Endothelial cell (in vitro differentiated cells): Measurements from ENCODE around the gene TWNK. TPM values are rescaled to one million over a fixed set of nuclear protein-coding genes. Genes with fewer than 3 reads are reported as not detected.
A peak's percentile ranks its signal among the peaks of the same experiment; 100 is the strongest.

ENCODE experiments used
- DNase-seq: peaks from one replicate; pipeline ENCODE4 v3.0.0; 2021; ENCODE audit warnings: low spot score
- H3K27ac Mint-ChIP-seq: one replicate; pipeline ENCODE4 v1.8.0; 2021; ENCODE audit warnings: mixed read lengths, inconsistent platforms; ENCODE audit not compliant: unreplicated experiment
- H3K27me3 Mint-ChIP-seq: one replicate; pipeline ENCODE4 v1.8.0; 2021; ENCODE audit warnings: mild to moderate bottlenecking, moderate library complexity, mixed read lengths, inconsistent platforms; ENCODE audit not compliant: unreplicated experiment
- H3K36me3 Mint-ChIP-seq: one replicate; pipeline ENCODE4 v1.8.0; 2021; ENCODE audit warnings: mild to moderate bottlenecking, low read depth, mixed read lengths, inconsistent platforms; ENCODE audit not compliant: unreplicated experiment
- H3K4me1 Mint-ChIP-seq: one replicate; pipeline ENCODE4 v1.8.0; 2021; ENCODE audit warnings: mild to moderate bottlenecking, mixed read lengths, inconsistent platforms; ENCODE audit not compliant: unreplicated experiment
- H3K4me3 Mint-ChIP-seq: one replicate; pipeline ENCODE4 v1.8.0; 2021; ENCODE audit warnings: mild to moderate bottlenecking, mixed read lengths, inconsistent platforms; ENCODE audit not compliant: unreplicated experiment
- H3K9me3 Mint-ChIP-seq: one replicate; pipeline ENCODE4 v1.8.0; 2021; ENCODE audit warnings: mixed read lengths, inconsistent platforms; ENCODE audit not compliant: unreplicated experiment
- CTCF ChIP-seq: fragments of 200-600 bp; sonication (generic); IDR thresholded peaks from one replicate; pipeline ENCODE4 v1.5.0; 2021; ENCODE audit warnings: antibody characterized with exemption; ENCODE audit not compliant: unreplicated experiment
- total RNA-seq: library from RNA; stranded (reverse); fragmentation: NEBNext Ultra II Directional; extraction: Animal tissue kit (Norgen Biotek cat#: 25700); gene quantifications from one replicate; pipeline ENCODE4 v1.2.1, GENCODE V29; 2021; ENCODE audit not compliant: unreplicated experiment

TWNK gene
- total RNA-seq, 1 donor from 2014 or later: 10.5 TPM

GRCh38 chr10:100982916-100983830, 4.2 kb upstream of the TWNK start:
- DNase-seq: no peak
- Mint-ChIP-seq H3K27ac (no peak overlapping the region), H3K27me3 (peaks cover 17% of the 10 kb centered on the region), H3K4me1 (peaks cover 11% of the 10 kb centered on the region), H3K9me3 (no peaks in the 10 kb centered on the region), H3K36me3 (peaks cover 29% of the 10 kb centered on the region), H3K4me3 (peak overlapping the region; percentile 73)
- TF ChIP-seq CTCF: no peak

GRCh38 chr10:100983868-100984671, 3.3 kb upstream of the TWNK start:
- H3K4me3 Mint-ChIP-seq: no peak overlapping the region
- DNase-seq: no peak
- H3K27ac Mint-ChIP-seq: no peak overlapping the region
- H3K9me3 Mint-ChIP-seq: no peaks in the 10 kb centered on the region
- H3K4me1 Mint-ChIP-seq: peaks cover 12% of the 10 kb centered on the region
- peaks cover 17% of the 10 kb centered on the region for H3K27me3 Mint-ChIP-seq
- TF ChIP-seq CTCF: no peak
- H3K36me3 Mint-ChIP-seq: peaks cover 27% of the 10 kb centered on the region

GRCh38 chr10:100984672-100985177, 2.6 kb upstream of the TWNK start:
- no peak for DNase-seq
- Mint-ChIP-seq H3K9me3 (no peaks in the 10 kb centered on the region), H3K27ac (no peak overlapping the region), H3K4me3 (no peak overlapping the region), H3K36me3 (peaks cover 26% of the 10 kb centered on the region), H3K4me1 (peaks cover 12% of the 10 kb centered on the region), H3K27me3 (peaks cover 17% of the 10 kb centered on the region)
- TF ChIP-seq CTCF: no peak

- Mint-ChIP-seq H3K27me3 (peaks cover 17% of the 10 kb centered on the region), H3K4me3 (peak overlapping the region; percentile 65), H3K27ac (peak overlapping the region; percentile 64), H3K4me1 (peaks cover 13% of the 10 kb centered on the region), H3K9me3 (no peaks in the 10 kb centered on the region), H3K36me3 (peaks cover 27% of the 10 kb centered on the region)
- no peak for DNase-seq
- TF ChIP-seq CTCF: no peak
These were observed 2.0 kb upstream of the TWNK start for GRCh38 chr10:100985336-100985735.

- no peak for DNase-seq
- Mint-ChIP-seq H3K36me3 (peaks cover 29% of the 10 kb centered on the region), H3K4me1 (peaks cover 18% of the 10 kb centered on the region), H3K4me3 (peak overlapping the region; percentile 100), H3K27ac (no peak overlapping the region), H3K27me3 (peaks cover 17% of the 10 kb centered on the region), H3K9me3 (no peaks in the 10 kb centered on the region)
- TF ChIP-seq CTCF: no peak
These were observed 756 bp upstream of the TWNK start for GRCh38 chr10:100986623-100986951.
